Rectal smooth muscle tissue (tissue), 1 donor: ENCODE measurements around the gene CFAP100.

Source experiments
- H3K27ac ChIP-seq: one replicate; pipeline ENCODE4 v1.7.0; 2013; ENCODE audit warnings: low read depth, low read length, inconsistent platforms
- H3K27me3 ChIP-seq: one replicate; pipeline ENCODE4 v1.7.0; 2013; ENCODE audit warnings: low read length; ENCODE audit not compliant: control insufficient read depth, insufficient read depth
- H3K36me3 ChIP-seq: one replicate; pipeline ENCODE4 v1.7.0; 2013; ENCODE audit warnings: low read length; ENCODE audit not compliant: control insufficient read depth, insufficient read depth
- H3K4me1 ChIP-seq: one replicate; pipeline ENCODE4 v1.7.0; 2013; ENCODE audit warnings: low read length; ENCODE audit not compliant: control insufficient read depth, insufficient read depth
- H3K4me3 ChIP-seq: one replicate; pipeline ENCODE4 v1.7.0; 2013; ENCODE audit warnings: low read length
- H3K9ac ChIP-seq: one replicate; pipeline ENCODE4 v1.7.0; 2013; ENCODE audit warnings: low read length

CFAP100 gene

GRCh38 chr3:126360046-126360713 lies 34.5 kb upstream of the CFAP100 start:
- H3K4me3 ChIP-seq, result no peak overlapping the region

GRCh38 chr3:126360714-126361060 lies 34.0 kb upstream of the CFAP100 start:
- Histone ChIP-seq H3K9ac (no peak overlapping the region), H3K36me3 (no peaks in the 10 kb centered on the region), H3K27me3 (peaks cover 5% of the 10 kb centered on the region), H3K4me3 (no peak overlapping the region), H3K4me1 (peaks cover 3% of the 10 kb centered on the region), H3K27ac (no peak overlapping the region)

More at GRCh38 chr3:126360046-126360713, 34.5 kb upstream of the CFAP100 start:
- Histone ChIP-seq H3K27me3 (peaks cover 5% of the 10 kb centered on the region), H3K36me3 (no peaks in the 10 kb centered on the region), H3K4me1 (peaks cover 5% of the 10 kb centered on the region), H3K27ac (no peak overlapping the region), H3K9ac (no peak overlapping the region)

- peaks cover 5% of the 10 kb centered on the region for H3K27me3 ChIP-seq
- H3K9ac ChIP-seq, result no peak overlapping the region
- H3K4me3 ChIP-seq, result no peak overlapping the region
- peaks cover under 1% of the 10 kb centered on the region for H3K4me1 ChIP-seq
- H3K36me3 ChIP-seq, result no peaks in the 10 kb centered on the region
- no peak overlapping the region for H3K27ac ChIP-seq
Measured at GRCh38 chr3:126361211-126361610, 33.5 kb upstream of the CFAP100 start.

GRCh38 chr3:126364130-126364695 lies 30.5 kb upstream of the CFAP100 start:
- Histone ChIP-seq H3K27ac (no peak overlapping the region), H3K4me3 (no peak overlapping the region), H3K36me3 (no peaks in the 10 kb centered on the region), H3K27me3 (no peaks in the 10 kb centered on the region), H3K9ac (no peak overlapping the region), H3K4me1 (no peaks in the 10 kb centered on the region)

GRCh38 chr3:126364731-126365301 lies 29.9 kb upstream of the CFAP100 start:
- H3K27me3 ChIP-seq, result no peaks in the 10 kb centered on the region

GRCh38 chr3:126365351-126366277 lies 29.1 kb upstream of the CFAP100 start:
- no peaks in the 10 kb centered on the region for H3K27me3 ChIP-seq
- H3K9ac ChIP-seq, result no peak overlapping the region
- H3K4me3 ChIP-seq, result no peak overlapping the region
- no peaks in the 10 kb centered on the region for H3K36me3 ChIP-seq
- no peak overlapping the region for H3K27ac ChIP-seq
- H3K4me1 ChIP-seq, result no peaks in the 10 kb centered on the region

More at GRCh38 chr3:126364731-126365301, 29.9 kb upstream of the CFAP100 start:
- Histone ChIP-seq H3K4me3 (no peak overlapping the region), H3K27ac (no peak overlapping the region), H3K36me3 (no peaks in the 10 kb centered on the region), H3K9ac (no peak overlapping the region), H3K4me1 (no peaks in the 10 kb centered on the region)

GRCh38 chr3:126367316-126367805 lies 27.3 kb upstream of the CFAP100 start:
- no peak overlapping the region for H3K4me3 ChIP-seq

GRCh38 chr3:126369490-126369889 lies 25.2 kb upstream of the CFAP100 start:
- Histone ChIP-seq H3K4me1 (no peaks in the 10 kb centered on the region), H3K36me3 (no peaks in the 10 kb centered on the region), H3K9ac (no peak overlapping the region), H3K4me3 (no peak overlapping the region), H3K27ac (no peak overlapping the region), H3K27me3 (no peaks in the 10 kb centered on the region)

More at GRCh38 chr3:126367316-126367805, 27.3 kb upstream of the CFAP100 start:
- H3K27ac ChIP-seq, result no peak overlapping the region
- H3K9ac ChIP-seq, result no peak overlapping the region
- no peaks in the 10 kb centered on the region for H3K36me3 ChIP-seq
- no peaks in the 10 kb centered on the region for H3K27me3 ChIP-seq
- H3K4me1 ChIP-seq, result no peaks in the 10 kb centered on the region

GRCh38 chr3:126370055-126370454 lies 24.7 kb upstream of the CFAP100 start:
- H3K4me3 ChIP-seq, result no peak overlapping the region
- H3K36me3 ChIP-seq, result no peaks in the 10 kb centered on the region
- H3K27me3 ChIP-seq, result no peaks in the 10 kb centered on the region
- H3K9ac ChIP-seq, result no peak overlapping the region
- no peaks in the 10 kb centered on the region for H3K4me1 ChIP-seq
- no peak overlapping the region for H3K27ac ChIP-seq

GRCh38 chr3:126370606-126371005 lies 24.1 kb upstream of the CFAP100 start:
- Histone ChIP-seq H3K9ac (no peak overlapping the region), H3K36me3 (no peaks in the 10 kb centered on the region), H3K27ac (no peak overlapping the region), H3K4me1 (no peaks in the 10 kb centered on the region), H3K27me3 (no peaks in the 10 kb centered on the region), H3K4me3 (no peak overlapping the region)

GRCh38 chr3:126371096-126371705 lies 23.5 kb upstream of the CFAP100 start:
- Histone ChIP-seq H3K4me1 (no peaks in the 10 kb centered on the region), H3K36me3 (no peaks in the 10 kb centered on the region), H3K27me3 (no peaks in the 10 kb centered on the region), H3K27ac (no peak overlapping the region), H3K4me3 (no peak overlapping the region), H3K9ac (no peak overlapping the region)
